ENCODE data around the gene PRPH. TPM values are rescaled to one million over a fixed set of nuclear protein-coding genes. Genes with fewer than 3 reads are reported as not detected.

The PRPH gene
- total and polyA plus RNA-seq, 9 of the 15 experiments (the other 6 are each of a cell fraction or from before 2014, with no cell fraction given) = 0.27 to 1.9 (median 1.3) TPM; not detected in 1

- TF ChIP-seq SMARCC2 (IDR thresholded peaks at IDR 0.05; ENCODE audit: low read depth) (no peak), FOXK1 (CRISPR knock-in tag; IDR thresholded peaks at IDR 0.05; ENCODE audit: borderline replicate concordance) (0 out of 2 replicates have a peak, but pooled peaks have one; percentile 16), ZFP91 (CRISPR knock-in tag; IDR thresholded peaks at IDR 0.05) (0 out of 2 replicates have a peak, but pooled peaks have one; percentile 39), ZNF707 (CRISPR knock-in tag; conservative IDR thresholded peaks at IDR 0.05) (no peak), SOX6 (IDR thresholded peaks at IDR 0.05) (peak; percentile 51; the same call in 1 of the 2 replicates), ZZZ3 (IDR thresholded peaks at IDR 0.05) (no peak), RBM17 (IDR thresholded peaks at IDR 0.05; ENCODE audit: borderline replicate concordance, low read depth, low read length) (no peak), EP400 (IDR thresholded peaks at IDR 0.05) (no peak), HDAC2 (IDR thresholded peaks at IDR 0.05) (no peak; the same call in none of the 2 replicates), ZNF644 (tag; IDR thresholded peaks at IDR 0.05; ENCODE audit: low read depth) (no peak), ZNF316 (IDR thresholded peaks at IDR 0.05) (no peak), GTF2F1 (IDR thresholded peaks at IDR 0.05; ENCODE audit: low read depth, low read length) (peak; percentile 19; the same call in 1 of the 2 replicates), KAT8 (IDR thresholded peaks at IDR 0.05; ENCODE audit: low read depth) (no peak), MAFG (tag; conservative IDR thresholded peaks at IDR 0.05) (no peak), NRF1 (conservative IDR thresholded peaks at IDR 0.05 in 1 of 2, IDR thresholded peaks at IDR 0.05 in 1 of 2) (peak; percentile 26 to 55), TOE1 (IDR thresholded peaks at IDR 0.05; ENCODE audit: borderline replicate concordance) (peak; percentile 65; the same call in 1 of the 2 replicates), TOE1 (CRISPR knock-in tag; IDR thresholded peaks at IDR 0.05; ENCODE audit: borderline replicate concordance, low read depth) (no peak)
- TF ChIP-seq, protein P1, sequence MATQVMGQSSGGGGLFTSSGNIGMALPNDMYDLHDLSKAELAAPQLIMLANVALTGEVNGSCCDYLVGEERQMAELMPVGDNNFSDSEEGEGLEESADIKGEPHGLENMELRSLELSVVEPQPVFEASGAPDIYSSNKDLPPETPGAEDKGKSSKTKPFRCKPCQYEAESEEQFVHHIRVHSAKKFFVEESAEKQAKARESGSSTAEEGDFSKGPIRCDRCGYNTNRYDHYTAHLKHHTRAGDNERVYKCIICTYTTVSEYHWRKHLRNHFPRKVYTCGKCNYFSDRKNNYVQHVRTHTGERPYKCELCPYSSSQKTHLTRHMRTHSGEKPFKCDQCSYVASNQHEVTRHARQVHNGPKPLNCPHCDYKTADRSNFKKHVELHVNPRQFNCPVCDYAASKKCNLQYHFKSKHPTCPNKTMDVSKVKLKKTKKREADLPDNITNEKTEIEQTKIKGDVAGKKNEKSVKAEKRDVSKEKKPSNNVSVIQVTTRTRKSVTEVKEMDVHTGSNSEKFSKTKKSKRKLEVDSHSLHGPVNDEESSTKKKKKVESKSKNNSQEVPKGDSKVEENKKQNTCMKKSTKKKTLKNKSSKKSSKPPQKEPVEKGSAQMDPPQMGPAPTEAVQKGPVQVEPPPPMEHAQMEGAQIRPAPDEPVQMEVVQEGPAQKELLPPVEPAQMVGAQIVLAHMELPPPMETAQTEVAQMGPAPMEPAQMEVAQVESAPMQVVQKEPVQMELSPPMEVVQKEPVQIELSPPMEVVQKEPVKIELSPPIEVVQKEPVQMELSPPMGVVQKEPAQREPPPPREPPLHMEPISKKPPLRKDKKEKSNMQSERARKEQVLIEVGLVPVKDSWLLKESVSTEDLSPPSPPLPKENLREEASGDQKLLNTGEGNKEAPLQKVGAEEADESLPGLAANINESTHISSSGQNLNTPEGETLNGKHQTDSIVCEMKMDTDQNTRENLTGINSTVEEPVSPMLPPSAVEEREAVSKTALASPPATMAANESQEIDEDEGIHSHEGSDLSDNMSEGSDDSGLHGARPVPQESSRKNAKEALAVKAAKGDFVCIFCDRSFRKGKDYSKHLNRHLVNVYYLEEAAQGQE (IDR thresholded peaks at IDR 0.05; ENCODE audit: borderline replicate concordance) = peak; percentile 90
- TF ChIP-seq, protein P1 (CRISPR knock-in tag; IDR thresholded peaks at IDR 0.05; ENCODE audit: low read depth) = no peak
Observed at GRCh38 chr12:49342066-49342913, 47.3 kb downstream of the PRPH start (continued).

Data from K562 (cell line).